Measurements from ENCODE around the gene DGKH. TPM values are rescaled to one million over a fixed set of nuclear protein-coding genes. Genes with fewer than 3 reads are reported as not detected.

The DGKH gene
- total RNA-seq, 2 donors from 2014 or later, result 3.6 to 4.7 TPM

GRCh38 chr13:42054798-42055499, 6.5 kb downstream of the DGKH start:
- no peaks in the 10 kb centered on the region for H3K4me1 ChIP-seq
- no peak for DNase-seq
- intact Hi-C loops (cut with DNase I), result no loop called here
- no peak overlapping the region for H3K27ac ChIP-seq
- H3K9me3 ChIP-seq, result no peaks in the 10 kb centered on the region
- no peak for ATAC-seq
- H3K4me3 ChIP-seq, result no peak overlapping the region
- no peak for TF ChIP-seq CTCF (IDR thresholded peaks at IDR 0.05)
- no peak for TF ChIP-seq POLR2A (IDR thresholded peaks at IDR 0.05)
- no peaks in the 10 kb centered on the region for H3K27me3 ChIP-seq
- WGBS, 2 donors, result 71 to 74% methylated on average over 5 of the region's 5 CpGs
- no peaks in the 10 kb centered on the region for H3K36me3 ChIP-seq (replicated peaks in 1 of 2; ENCODE audit: insufficient read depth in 1 of 2, low read depth in 2 of 2)

- Histone ChIP-seq H3K4me3 (no peak overlapping the region), H3K36me3 (replicated peaks in 1 of 2; ENCODE audit: insufficient read depth in 1 of 2, low read depth in 2 of 2) (no peaks in the 10 kb centered on the region), H3K4me1 (no peaks in the 10 kb centered on the region), H3K9me3 (no peaks in the 10 kb centered on the region), H3K27ac (no peak overlapping the region), H3K27me3 (no peaks in the 10 kb centered on the region)
- DNase-seq (no peak), ATAC-seq (no peak)
- WGBS, 2 donors, result 69 to 70% methylated on average over 6 of the region's 6 CpGs
- intact Hi-C loops (cut with DNase I), result no loop called here
- no peak for TF ChIP-seq POLR2A (IDR thresholded peaks at IDR 0.05)
- TF ChIP-seq CTCF (IDR thresholded peaks at IDR 0.05), result no peak
Observed at GRCh38 chr13:42055500-42056085, 7.1 kb downstream of the DGKH start.

GRCh38 chr13:42056146-42056545, 7.7 kb downstream of the DGKH start:
- ATAC-seq (no peak), DNase-seq (no peak)
- H3K4me3 ChIP-seq, result no peak overlapping the region
- no peaks in the 10 kb centered on the region for H3K9me3 ChIP-seq
- WGBS, 2 donors, result 71 to 86% methylated on average over 1 of the region's 1 CpG
- H3K4me1 ChIP-seq, result no peaks in the 10 kb centered on the region
- H3K27me3 ChIP-seq, result no peaks in the 10 kb centered on the region
- no peaks in the 10 kb centered on the region for H3K36me3 ChIP-seq (replicated peaks in 1 of 2; ENCODE audit: insufficient read depth in 1 of 2, low read depth in 2 of 2)
- intact Hi-C loops (cut with DNase I), result no loop called here
- H3K27ac ChIP-seq, result no peak overlapping the region
- TF ChIP-seq CTCF (IDR thresholded peaks at IDR 0.05) (no peak), POLR2A (IDR thresholded peaks at IDR 0.05) (no peak)

GRCh38 chr13:42056583-42056982, 8.1 kb downstream of the DGKH start:
- intact Hi-C loops (cut with DNase I), result no loop called here
- ATAC-seq (no peak), DNase-seq (no peak)
- no peaks in the 10 kb centered on the region for H3K9me3 ChIP-seq
- H3K4me3 ChIP-seq, result no peak overlapping the region
- TF ChIP-seq POLR2A (IDR thresholded peaks at IDR 0.05) (no peak), CTCF (IDR thresholded peaks at IDR 0.05) (no peak)
- H3K36me3 ChIP-seq (replicated peaks in 1 of 2; ENCODE audit: insufficient read depth in 1 of 2, low read depth in 2 of 2), result no peaks in the 10 kb centered on the region
- H3K27me3 ChIP-seq, result no peaks in the 10 kb centered on the region
- 75 to 76% methylated on average over 6 of the region's 6 CpGs for WGBS, 2 donors
- no peak overlapping the region for H3K27ac ChIP-seq
- H3K4me1 ChIP-seq, result no peaks in the 10 kb centered on the region

Data from body of pancreas (tissue), 4 donors.